Measurements from ENCODE around the gene TTC1. TPM values are rescaled to one million over a fixed set of nuclear protein-coding genes. Genes with fewer than 3 reads are reported as not detected.

TTC1 gene
- total RNA-seq, 4 donors from 2014 or later, result 39.9 to 67.9 (median 56.3) TPM

GRCh38 chr5:160088805-160089204 is 79.9 kb downstream of the TTC1 start:
- Histone ChIP-seq H3K27ac (no peak overlapping the region), H3K4me1 (no peaks in the 10 kb centered on the region), H3K36me3 (peaks cover 0 to 18% of the 10 kb centered on the region in 2 donors), H3K27me3 (no peaks in the 10 kb centered on the region), H3K9me3 (no peaks in the 10 kb centered on the region), H3K4me3 (no peak overlapping the region)
- intact Hi-C loops (cut with DNase I; ENCODE audit: low total_unique reads) (no loop called here), in situ Hi-C loops (cut with MboI; ENCODE audit: low sequenced_read_pairs in 4 of 4) (no loop called here)
- ATAC-seq (no peak), DNase-seq (no peak)
- TF ChIP-seq, protein P1, sequence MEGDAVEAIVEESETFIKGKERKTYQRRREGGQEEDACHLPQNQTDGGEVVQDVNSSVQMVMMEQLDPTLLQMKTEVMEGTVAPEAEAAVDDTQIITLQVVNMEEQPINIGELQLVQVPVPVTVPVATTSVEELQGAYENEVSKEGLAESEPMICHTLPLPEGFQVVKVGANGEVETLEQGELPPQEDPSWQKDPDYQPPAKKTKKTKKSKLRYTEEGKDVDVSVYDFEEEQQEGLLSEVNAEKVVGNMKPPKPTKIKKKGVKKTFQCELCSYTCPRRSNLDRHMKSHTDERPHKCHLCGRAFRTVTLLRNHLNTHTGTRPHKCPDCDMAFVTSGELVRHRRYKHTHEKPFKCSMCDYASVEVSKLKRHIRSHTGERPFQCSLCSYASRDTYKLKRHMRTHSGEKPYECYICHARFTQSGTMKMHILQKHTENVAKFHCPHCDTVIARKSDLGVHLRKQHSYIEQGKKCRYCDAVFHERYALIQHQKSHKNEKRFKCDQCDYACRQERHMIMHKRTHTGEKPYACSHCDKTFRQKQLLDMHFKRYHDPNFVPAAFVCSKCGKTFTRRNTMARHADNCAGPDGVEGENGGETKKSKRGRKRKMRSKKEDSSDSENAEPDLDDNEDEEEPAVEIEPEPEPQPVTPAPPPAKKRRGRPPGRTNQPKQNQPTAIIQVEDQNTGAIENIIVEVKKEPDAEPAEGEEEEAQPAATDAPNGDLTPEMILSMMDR (IDR thresholded peaks at IDR 0.05 in 4 of 5, conservative IDR thresholded peaks at IDR 0.05 in 1 of 5), result no peak
- TF ChIP-seq POLR2A (IDR thresholded peaks at IDR 0.05), result no peak

DNA sequence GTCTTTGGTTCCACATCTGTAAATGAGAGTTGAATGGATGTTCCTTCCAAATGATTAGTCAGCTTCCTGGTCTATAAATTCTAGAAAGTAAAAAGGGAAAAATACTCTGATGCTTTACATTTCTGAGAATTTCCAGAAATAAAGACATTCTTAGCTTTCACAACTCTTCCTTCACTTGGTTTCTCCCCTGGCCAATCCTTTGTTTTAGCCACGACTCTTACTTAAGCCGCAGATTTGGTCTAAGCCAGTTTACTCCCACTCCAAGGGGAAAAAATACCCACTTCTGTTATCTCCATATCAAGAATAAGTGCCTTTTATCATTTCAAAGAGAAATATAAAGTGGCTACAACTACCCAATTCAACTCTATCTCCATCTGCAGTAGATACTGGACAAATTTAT is 80.6 kb downstream of the TTC1 start:
- Histone ChIP-seq H3K4me1 (no peaks in the 10 kb centered on the region), H3K4me3 (no peak overlapping the region), H3K27ac (no peak overlapping the region), H3K27me3 (no peaks in the 10 kb centered on the region), H3K9me3 (no peaks in the 10 kb centered on the region), H3K36me3 (peaks cover 0 to 19% of the 10 kb centered on the region in 2 donors)
- DNase-seq (no peak), ATAC-seq (no peak)
- TF ChIP-seq, protein P1 (IDR thresholded peaks at IDR 0.05 in 4 of 5, conservative IDR thresholded peaks at IDR 0.05 in 1 of 5), result no peak
- no peak for TF ChIP-seq POLR2A (IDR thresholded peaks at IDR 0.05)
- in situ Hi-C loops (cut with MboI; ENCODE audit: low sequenced_read_pairs in 4 of 4), result no loop called here
- intact Hi-C loops (cut with DNase I; ENCODE audit: low total_unique reads), result no loop called here

GRCh38 chr5:160090059-160090458 is 81.1 kb downstream of the TTC1 start:
- H3K36me3 ChIP-seq, result peaks cover 0 to 19% of the 10 kb centered on the region in 2 donors
- DNase-seq (no peak), ATAC-seq (no peak)
- H3K9me3 ChIP-seq, result no peaks in the 10 kb centered on the region
- H3K27ac ChIP-seq, result no peak overlapping the region
- intact Hi-C loops (cut with DNase I; ENCODE audit: low total_unique reads) (no loop called here), in situ Hi-C loops (cut with MboI; ENCODE audit: low sequenced_read_pairs in 4 of 4) (no loop called here)
- H3K4me1 ChIP-seq, result no peaks in the 10 kb centered on the region
- TF ChIP-seq, protein P1 (IDR thresholded peaks at IDR 0.05 in 4 of 5, conservative IDR thresholded peaks at IDR 0.05 in 1 of 5), result no peak
- no peak for TF ChIP-seq POLR2A (IDR thresholded peaks at IDR 0.05)
- no peaks in the 10 kb centered on the region for H3K27me3 ChIP-seq
- H3K4me3 ChIP-seq, result no peak overlapping the region

GRCh38 chr5:160092514-160092913 is 83.6 kb downstream of the TTC1 start:
- no peak for TF ChIP-seq POLR2A (IDR thresholded peaks at IDR 0.05)
- TF ChIP-seq, protein P1 (IDR thresholded peaks at IDR 0.05 in 4 of 5, conservative IDR thresholded peaks at IDR 0.05 in 1 of 5), result no peak
- ATAC-seq (no peak), DNase-seq (no peak)
- Histone ChIP-seq H3K9me3 (no peaks in the 10 kb centered on the region), H3K27me3 (no peaks in the 10 kb centered on the region), H3K4me1 (no peaks in the 10 kb centered on the region), H3K27ac (no peak overlapping the region), H3K36me3 (peaks cover 0 to 19% of the 10 kb centered on the region in 2 donors), H3K4me3 (no peak overlapping the region)
- intact Hi-C loops (cut with DNase I; ENCODE audit: low total_unique reads) (no loop called here), in situ Hi-C loops (cut with MboI; ENCODE audit: low sequenced_read_pairs in 4 of 4) (no loop called here)

All from gastrocnemius medialis (tissue), 4 donors.